IMR-90 (cell line): ENCODE results near the gene IFIH1.

Source experiments
- BHLHE40 ChIP-seq: fragments of 150-350 bp; IDR thresholded peaks from 2 replicates; pipeline ENCODE4 v1.6.1; 2016; ENCODE audit warnings: mild to moderate bottlenecking, low read depth, low read length
- CEBPB ChIP-seq: IDR thresholded peaks from 2 replicates; pipeline ENCODE4 v1.6.1; 2012; ENCODE audit warnings: low read depth, low read length, improper control_type of control experiment
- MAZ ChIP-seq: IDR thresholded peaks from 2 replicates; pipeline ENCODE4 v1.6.1; 2012; ENCODE audit warnings: low read depth, mild to moderate bottlenecking, low read length, improper control_type of control experiment, moderate library complexity, borderline replicate concordance
- MXI1 ChIP-seq: IDR thresholded peaks from 2 replicates; pipeline ENCODE4 v1.6.1; 2012; ENCODE audit warnings: low read depth, mild to moderate bottlenecking, low read length, moderate library complexity, borderline replicate concordance
- POLR2A ChIP-seq: IDR thresholded peaks from 2 replicates; pipeline ENCODE4 v1.6.1; 2012; ENCODE audit warnings: mild to moderate bottlenecking, low read depth, low read length
- RFX5 ChIP-seq: IDR thresholded peaks from 2 replicates; pipeline ENCODE4 v1.8.0; 2012; ENCODE audit warnings: low read depth, mild to moderate bottlenecking, low read length, moderate library complexity
- SMC3 ChIP-seq: fragments of 150-350 bp; IDR thresholded peaks from 2 replicates; pipeline ENCODE4 v1.6.1; 2016; ENCODE audit warnings: low read depth, mild to moderate bottlenecking, antibody characterized with exemption, low read length, moderate library complexity
- TF ChIP-seq, protein P1 (sequence below): conservative IDR thresholded peaks from 2 replicates; pipeline ENCODE4 v1.5.1; 2012; ENCODE audit warnings: mild to moderate bottlenecking, low read depth, low read length, improper control_type of control experiment
- TF ChIP-seq, protein P2 (sequence below): fragments of 150-350 bp; IDR thresholded peaks from 2 replicates; pipeline ENCODE4 v1.6.1; 2017; ENCODE audit warnings: mild to moderate bottlenecking, antibody characterized with exemption, low read length, low read depth
- TF ChIP-seq, protein P3 (sequence below): fragments of 150-350 bp; IDR thresholded peaks from 2 replicates; pipeline ENCODE4 v1.6.1; 2016; ENCODE audit warnings: low read depth, mild to moderate bottlenecking, low read length, moderate library complexity, borderline replicate concordance

- TF ChIP-seq, protein P1, sequence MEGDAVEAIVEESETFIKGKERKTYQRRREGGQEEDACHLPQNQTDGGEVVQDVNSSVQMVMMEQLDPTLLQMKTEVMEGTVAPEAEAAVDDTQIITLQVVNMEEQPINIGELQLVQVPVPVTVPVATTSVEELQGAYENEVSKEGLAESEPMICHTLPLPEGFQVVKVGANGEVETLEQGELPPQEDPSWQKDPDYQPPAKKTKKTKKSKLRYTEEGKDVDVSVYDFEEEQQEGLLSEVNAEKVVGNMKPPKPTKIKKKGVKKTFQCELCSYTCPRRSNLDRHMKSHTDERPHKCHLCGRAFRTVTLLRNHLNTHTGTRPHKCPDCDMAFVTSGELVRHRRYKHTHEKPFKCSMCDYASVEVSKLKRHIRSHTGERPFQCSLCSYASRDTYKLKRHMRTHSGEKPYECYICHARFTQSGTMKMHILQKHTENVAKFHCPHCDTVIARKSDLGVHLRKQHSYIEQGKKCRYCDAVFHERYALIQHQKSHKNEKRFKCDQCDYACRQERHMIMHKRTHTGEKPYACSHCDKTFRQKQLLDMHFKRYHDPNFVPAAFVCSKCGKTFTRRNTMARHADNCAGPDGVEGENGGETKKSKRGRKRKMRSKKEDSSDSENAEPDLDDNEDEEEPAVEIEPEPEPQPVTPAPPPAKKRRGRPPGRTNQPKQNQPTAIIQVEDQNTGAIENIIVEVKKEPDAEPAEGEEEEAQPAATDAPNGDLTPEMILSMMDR, result no peak
- TF ChIP-seq, protein P2, sequence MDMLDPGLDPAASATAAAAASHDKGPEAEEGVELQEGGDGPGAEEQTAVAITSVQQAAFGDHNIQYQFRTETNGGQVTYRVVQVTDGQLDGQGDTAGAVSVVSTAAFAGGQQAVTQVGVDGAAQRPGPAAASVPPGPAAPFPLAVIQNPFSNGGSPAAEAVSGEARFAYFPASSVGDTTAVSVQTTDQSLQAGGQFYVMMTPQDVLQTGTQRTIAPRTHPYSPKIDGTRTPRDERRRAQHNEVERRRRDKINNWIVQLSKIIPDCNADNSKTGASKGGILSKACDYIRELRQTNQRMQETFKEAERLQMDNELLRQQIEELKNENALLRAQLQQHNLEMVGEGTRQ, result no peak
- TF ChIP-seq, protein P3, sequence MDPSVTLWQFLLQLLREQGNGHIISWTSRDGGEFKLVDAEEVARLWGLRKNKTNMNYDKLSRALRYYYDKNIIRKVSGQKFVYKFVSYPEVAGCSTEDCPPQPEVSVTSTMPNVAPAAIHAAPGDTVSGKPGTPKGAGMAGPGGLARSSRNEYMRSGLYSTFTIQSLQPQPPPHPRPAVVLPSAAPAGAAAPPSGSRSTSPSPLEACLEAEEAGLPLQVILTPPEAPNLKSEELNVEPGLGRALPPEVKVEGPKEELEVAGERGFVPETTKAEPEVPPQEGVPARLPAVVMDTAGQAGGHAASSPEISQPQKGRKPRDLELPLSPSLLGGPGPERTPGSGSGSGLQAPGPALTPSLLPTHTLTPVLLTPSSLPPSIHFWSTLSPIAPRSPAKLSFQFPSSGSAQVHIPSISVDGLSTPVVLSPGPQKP, result no peak
- TF ChIP-seq RFX5 (no peak), POLR2A (no peak), CEBPB (no peak), MXI1 (no peak), SMC3 (no peak), BHLHE40 (no peak), MAZ (no peak)
Measured at GRCh38 chr2:162337868-162338267, 19.4 kb upstream of the IFIH1 start.
